ENCODE data around the gene CA12. TPM values are rescaled to one million over a fixed set of nuclear protein-coding genes. Genes with fewer than 3 reads are reported as not detected.

The CA12 gene
- total and polyA plus RNA-seq, 2 donors (not counting 1 experiment from before 2014, with no cell fraction given) = not detected

GRCh38 chr15:63299943-63300575 lies 81.6 kb downstream of the CA12 start:
- H3K27ac ChIP-seq (ENCODE audit: low read length in 2 of 2) = no peak overlapping the region
- no peaks in the 10 kb centered on the region for H3K79me2 ChIP-seq (ENCODE audit: control insufficient read depth, insufficient read depth, low read length)
- Mint-ChIP-seq H3K9me3 (ENCODE audit: insufficient read depth) (no peaks in the 10 kb centered on the region), H3K4me1 (no peaks in the 10 kb centered on the region), H3K4me3 (no peak overlapping the region), H3K27ac (no peak overlapping the region), H3K27me3 (no peaks in the 10 kb centered on the region)
- no peaks in the 10 kb centered on the region for H3K27me3 ChIP-seq (replicated peaks in 1 of 4; ENCODE audit: control extremely low read depth in 1 of 4, control insufficient read depth in 3 of 4, insufficient read depth in 4 of 4, low read length in 3 of 4)
- H3K36me3 ChIP-seq (replicated peaks in 1 of 2; ENCODE audit: control extremely low read depth in 1 of 2, control insufficient read depth in 1 of 2, extremely low read depth in 1 of 2, insufficient read depth in 2 of 2, low read length in 1 of 2) = peaks cover 0 to 24% of the 10 kb centered on the region in 2 experiments
- no peak overlapping the region for H3K4me3 ChIP-seq (ENCODE audit: control extremely low read depth in 1 of 5, extremely low read depth in 1 of 5, insufficient read depth in 1 of 5, low read depth in 2 of 5, low read length in 4 of 5)
- ATAC-seq (ENCODE audit: low read depth) (no peak), DNase-seq (no peak)
- TF ChIP-seq CTCF (IDR thresholded peaks at IDR 0.05) (no peak), EZH2 (IDR thresholded peaks at IDR 0.05; ENCODE audit: borderline replicate concordance, insufficient read depth, low read depth, low read length, poor library complexity, severe bottlenecking) (no peak)
- CTCF ChIA-PET = no interaction called here
- WGBS (ENCODE audit: insufficient coverage) = 83% methylated on average over 4 of the region's 7 CpGs
- intact Hi-C loops (cut with micrococcal nuclease) = no loop called here
- no peaks in the 10 kb centered on the region for H4K20me1 ChIP-seq (ENCODE audit: control insufficient read depth, insufficient read depth, low read length, poor library complexity, severe bottlenecking)
- POLR2A ChIA-PET = no interaction called here
- H3K4me1 ChIP-seq (ENCODE audit: control insufficient read depth in 2 of 2, insufficient read depth in 2 of 2, low read length in 2 of 2) = no peaks in the 10 kb centered on the region
- H2AFZ ChIP-seq (ENCODE audit: insufficient read depth, low read depth, low read length, poor library complexity, severe bottlenecking) = no peak overlapping the region
- H3K9ac ChIP-seq (ENCODE audit: low read length) = no peak overlapping the region
- no peaks in the 10 kb centered on the region for H3K9me3 ChIP-seq (ENCODE audit: control extremely low read depth in 1 of 3, control insufficient read depth in 2 of 3, insufficient read depth in 1 of 3, low read length in 2 of 3)
- H3K4me2 ChIP-seq (replicated peaks; ENCODE audit: low read depth, low read length, poor library complexity, severe bottlenecking) = no peak overlapping the region

- WGBS (ENCODE audit: insufficient coverage) = 93% methylated on average over 5 of the region's 6 CpGs
- POLR2A ChIA-PET = interaction anchor here (0.7 kb wide), 1 partner anchor 363 kb away, joined by 5 read pairs; no protein-coding TSS in a partner anchor
- no peak overlapping the region for H3K4me3 Mint-ChIP-seq
Observed at GRCh38 chr15:63296195-63296594, 85.5 kb downstream of the CA12 start.

More at GRCh38 chr15:63296195-63296594, 85.5 kb downstream of the CA12 start:
- no peak for TF ChIP-seq CTCF (IDR thresholded peaks at IDR 0.05)
- no peak for TF ChIP-seq EZH2 (IDR thresholded peaks at IDR 0.05; ENCODE audit: borderline replicate concordance, insufficient read depth, low read depth, low read length, poor library complexity, severe bottlenecking)
- Histone ChIP-seq H3K4me1 (ENCODE audit: control insufficient read depth in 2 of 2, insufficient read depth in 2 of 2, low read length in 2 of 2) (peaks cover 3 to 5% of the 10 kb centered on the region in 2 donors), H2AFZ (ENCODE audit: insufficient read depth, low read depth, low read length, poor library complexity, severe bottlenecking) (no peak overlapping the region), H3K27me3 (replicated peaks in 1 of 4; ENCODE audit: control extremely low read depth in 1 of 4, control insufficient read depth in 3 of 4, insufficient read depth in 4 of 4, low read length in 3 of 4) (no peaks in the 10 kb centered on the region), H3K79me2 (ENCODE audit: control insufficient read depth, insufficient read depth, low read length) (no peaks in the 10 kb centered on the region), H3K9ac (ENCODE audit: low read length) (no peak overlapping the region), H3K9me3 (ENCODE audit: control extremely low read depth in 1 of 3, control insufficient read depth in 2 of 3, insufficient read depth in 1 of 3, low read length in 2 of 3) (no peaks in the 10 kb centered on the region), H4K20me1 (ENCODE audit: control insufficient read depth, insufficient read depth, low read length, poor library complexity, severe bottlenecking) (no peaks in the 10 kb centered on the region), H3K36me3 (replicated peaks in 1 of 2; ENCODE audit: control extremely low read depth in 1 of 2, control insufficient read depth in 1 of 2, extremely low read depth in 1 of 2, insufficient read depth in 2 of 2, low read length in 1 of 2) (peaks cover 0 to 7% of the 10 kb centered on the region in 2 experiments), H3K4me2 (replicated peaks; ENCODE audit: low read depth, low read length, poor library complexity, severe bottlenecking) (no peak overlapping the region), H3K4me3 (ENCODE audit: control extremely low read depth in 1 of 5, extremely low read depth in 1 of 5, insufficient read depth in 1 of 5, low read depth in 2 of 5, low read length in 4 of 5) (no peak overlapping the region), H3K27ac (ENCODE audit: low read length in 2 of 2) (no peak overlapping the region)
- no peaks in the 10 kb centered on the region for H3K27me3 Mint-ChIP-seq
- no peaks in the 10 kb centered on the region for H3K9me3 Mint-ChIP-seq (ENCODE audit: insufficient read depth)
- intact Hi-C loops (cut with micrococcal nuclease) = no loop called here
- no peak for DNase-seq
- CTCF ChIA-PET = interaction anchor here (1.2 kb wide), 1 partner anchor 8 kb away, joined by 4 read pairs; no protein-coding TSS in a partner anchor
- H3K4me1 Mint-ChIP-seq = peaks cover 11% of the 10 kb centered on the region
- H3K27ac Mint-ChIP-seq = no peak overlapping the region
- no peak for ATAC-seq (ENCODE audit: low read depth)
